NB4 (cell line): ENCODE measurements around the gene TUBA1C.

Experiments used
- DNase-seq: peaks from one replicate; pipeline ENCODE4 v3.0.0; 2010; ENCODE audit warnings: low read depth
- H3K4me3 ChIP-seq: one replicate; pipeline ENCODE4 v1.5.1; 2011; ENCODE audit warnings: mild to moderate bottlenecking, low read depth, low read length, moderate library complexity
- MYC ChIP-seq: IDR thresholded peaks from 2 replicates; pipeline ENCODE4 v1.6.1; 2011; ENCODE audit warnings: low read depth, low read length
- POLR2A ChIP-seq: IDR thresholded peaks from 2 replicates; pipeline ENCODE4 v1.6.1; 2011; ENCODE audit warnings: mild to moderate bottlenecking; ENCODE audit not compliant: insufficient read length; ENCODE audit errors: extremely low read depth
- TF ChIP-seq, protein P1 (sequence below): IDR thresholded peaks from one replicate; pipeline ENCODE4 v1.5.1; 2012; ENCODE audit warnings: low read depth, low read length
- TF ChIP-seq, protein P2 (sequence below): IDR thresholded peaks from 2 replicates; pipeline ENCODE4 v1.6.1; 2011; ENCODE audit warnings: low read depth, low read length

The TUBA1C gene

DNA sequence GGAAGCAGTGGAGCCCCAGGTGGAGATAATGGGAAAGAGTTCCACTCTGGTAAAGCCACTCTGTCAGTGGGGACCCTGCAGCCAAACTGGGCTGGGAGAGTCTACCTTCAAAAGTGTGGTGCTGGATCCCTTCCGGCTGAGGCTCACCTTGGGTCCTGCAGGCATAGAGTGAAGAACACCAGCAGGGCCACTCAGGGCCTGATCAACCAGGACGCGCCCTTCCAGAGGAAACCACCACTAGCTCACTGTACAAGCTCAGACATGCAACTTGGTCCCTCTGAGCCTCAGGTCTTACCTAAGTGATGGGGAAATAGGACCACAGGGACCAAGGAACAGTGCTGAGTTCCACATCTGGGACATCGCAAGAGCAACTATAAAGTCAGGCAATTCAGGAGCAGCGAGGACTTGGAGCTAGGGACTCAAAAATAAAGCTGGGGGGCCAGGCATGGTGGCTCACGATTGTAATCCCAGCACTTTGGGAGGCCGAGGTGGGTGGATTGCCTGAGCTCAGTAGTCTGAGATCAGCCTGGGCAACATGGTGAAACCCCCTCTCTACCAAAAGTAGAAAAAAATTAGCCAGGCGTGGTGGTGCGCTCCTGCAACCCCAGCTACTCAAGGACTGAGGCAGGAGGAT is 24.2 kb downstream of the TUBA1C start:
- H3K4me3 ChIP-seq: no peak overlapping the region
- DNase-seq: no peak
- TF ChIP-seq, protein P1, sequence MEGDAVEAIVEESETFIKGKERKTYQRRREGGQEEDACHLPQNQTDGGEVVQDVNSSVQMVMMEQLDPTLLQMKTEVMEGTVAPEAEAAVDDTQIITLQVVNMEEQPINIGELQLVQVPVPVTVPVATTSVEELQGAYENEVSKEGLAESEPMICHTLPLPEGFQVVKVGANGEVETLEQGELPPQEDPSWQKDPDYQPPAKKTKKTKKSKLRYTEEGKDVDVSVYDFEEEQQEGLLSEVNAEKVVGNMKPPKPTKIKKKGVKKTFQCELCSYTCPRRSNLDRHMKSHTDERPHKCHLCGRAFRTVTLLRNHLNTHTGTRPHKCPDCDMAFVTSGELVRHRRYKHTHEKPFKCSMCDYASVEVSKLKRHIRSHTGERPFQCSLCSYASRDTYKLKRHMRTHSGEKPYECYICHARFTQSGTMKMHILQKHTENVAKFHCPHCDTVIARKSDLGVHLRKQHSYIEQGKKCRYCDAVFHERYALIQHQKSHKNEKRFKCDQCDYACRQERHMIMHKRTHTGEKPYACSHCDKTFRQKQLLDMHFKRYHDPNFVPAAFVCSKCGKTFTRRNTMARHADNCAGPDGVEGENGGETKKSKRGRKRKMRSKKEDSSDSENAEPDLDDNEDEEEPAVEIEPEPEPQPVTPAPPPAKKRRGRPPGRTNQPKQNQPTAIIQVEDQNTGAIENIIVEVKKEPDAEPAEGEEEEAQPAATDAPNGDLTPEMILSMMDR: no peak
- TF ChIP-seq POLR2A: no peak
- TF ChIP-seq, protein P2, sequence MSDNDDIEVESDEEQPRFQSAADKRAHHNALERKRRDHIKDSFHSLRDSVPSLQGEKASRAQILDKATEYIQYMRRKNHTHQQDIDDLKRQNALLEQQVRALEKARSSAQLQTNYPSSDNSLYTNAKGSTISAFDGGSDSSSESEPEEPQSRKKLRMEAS: no peak
- TF ChIP-seq MYC: no peak

GRCh38 chr12:49292729-49293055 is 27.8 kb downstream of the TUBA1C start:
- DNase-seq: no peak
- no peak overlapping the region for H3K4me3 ChIP-seq
- TF ChIP-seq MYC (no peak), POLR2A (no peak)
- TF ChIP-seq, protein P1: no peak
- TF ChIP-seq, protein P2: no peak

DNA sequence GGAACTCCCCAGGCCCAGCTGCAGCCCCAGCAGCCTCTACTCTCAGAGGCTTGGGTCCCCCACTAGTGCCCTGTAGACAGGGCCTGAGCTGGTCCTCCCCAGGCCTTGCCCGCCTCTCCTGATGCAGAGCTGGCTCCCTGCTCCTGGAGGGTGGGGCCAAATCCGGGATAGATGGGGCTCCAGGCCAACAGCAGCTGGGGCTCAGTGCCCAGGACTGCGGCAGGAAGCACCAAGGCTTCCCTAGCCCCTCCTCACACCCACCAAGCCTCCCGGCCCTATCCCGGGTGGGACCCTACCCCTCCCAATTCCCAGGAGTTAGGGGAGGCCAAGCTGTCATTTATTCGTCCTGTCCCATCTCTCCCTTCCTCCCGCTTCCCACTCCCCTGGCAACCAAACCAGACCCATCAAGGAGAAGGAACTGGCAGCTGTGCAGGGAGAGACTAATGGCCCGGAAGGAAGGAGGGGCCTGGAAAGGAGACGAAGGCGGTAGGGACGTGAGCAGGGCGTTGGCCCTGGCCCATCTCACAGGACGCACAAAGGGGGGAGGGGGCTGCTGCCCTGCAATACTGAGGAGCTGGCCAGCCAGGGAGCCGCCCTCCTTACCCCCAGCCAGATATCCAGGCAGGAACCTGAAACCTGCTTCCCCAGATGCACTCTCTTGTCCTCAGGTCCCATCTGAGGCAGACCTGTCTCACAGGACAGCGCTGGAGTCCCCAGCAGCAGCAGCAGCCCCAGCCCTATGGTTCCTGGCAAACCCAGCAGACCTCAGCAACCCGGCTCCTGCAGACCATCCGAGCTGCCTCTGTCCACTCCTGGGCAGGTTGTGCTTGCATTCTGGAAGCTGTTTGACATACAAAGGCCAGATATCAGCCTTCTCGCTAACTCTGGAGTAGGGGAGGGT is 28.4 kb downstream of the TUBA1C start:
- no peak overlapping the region for H3K4me3 ChIP-seq
- TF ChIP-seq, protein P1: no peak
- TF ChIP-seq, protein P2: no peak
- TF ChIP-seq POLR2A: no peak
- no peak for TF ChIP-seq MYC
- DNase-seq: no peak

- no peak overlapping the region for H3K4me3 ChIP-seq
- TF ChIP-seq POLR2A (no peak), MYC (no peak)
- TF ChIP-seq, protein P2: no peak
- TF ChIP-seq, protein P1: no peak
- peak; percentile 69 for DNase-seq
Measured at GRCh38 chr12:49294086-49294803, 29.4 kb downstream of the TUBA1C start.

GRCh38 chr12:49294804-49295081 is 29.9 kb downstream of the TUBA1C start:
- H3K4me3 ChIP-seq: no peak overlapping the region
- no peak for DNase-seq
- TF ChIP-seq, protein P2: no peak
- TF ChIP-seq POLR2A (no peak), MYC (no peak)
- TF ChIP-seq, protein P1: no peak
